BE2C (cell line): Measurements from ENCODE around the gene BBS2.

Experiments used
- DNase-seq: peaks from one replicate; pipeline ENCODE4 v3.0.0-alpha.2; 2020
- H3K27me3 ChIP-seq: fragments of 250-450 bp; sonication (Bioruptor Pico); 2 replicates; pipeline ENCODE4 v1.5.1; 2020; ENCODE audit warnings: mild to moderate bottlenecking
- H3K36me3 ChIP-seq: fragments of 250-450 bp; sonication (Bioruptor Pico); 2 replicates; pipeline ENCODE4 v1.5.1; 2020; ENCODE audit warnings: mild to moderate bottlenecking
- H3K4me1 ChIP-seq: fragments of 250-450 bp; sonication (Bioruptor Pico); 2 replicates; pipeline ENCODE4 v1.5.1; 2020
- H3K4me3 ChIP-seq: 2 replicates; pipeline ENCODE4 v1.5.1; 2011; ENCODE audit warnings: low read depth, low read length
- H3K9me3 ChIP-seq: fragments of 250-450 bp; sonication (Bioruptor Pico); 2 replicates; pipeline ENCODE4 v1.5.1; 2020
- TF ChIP-seq, protein P1 (sequence below): IDR thresholded peaks from 2 replicates; pipeline ENCODE4 v1.5.1; 2012; ENCODE audit warnings: mild to moderate bottlenecking, low read depth, low read length

Gene BBS2

DNA sequence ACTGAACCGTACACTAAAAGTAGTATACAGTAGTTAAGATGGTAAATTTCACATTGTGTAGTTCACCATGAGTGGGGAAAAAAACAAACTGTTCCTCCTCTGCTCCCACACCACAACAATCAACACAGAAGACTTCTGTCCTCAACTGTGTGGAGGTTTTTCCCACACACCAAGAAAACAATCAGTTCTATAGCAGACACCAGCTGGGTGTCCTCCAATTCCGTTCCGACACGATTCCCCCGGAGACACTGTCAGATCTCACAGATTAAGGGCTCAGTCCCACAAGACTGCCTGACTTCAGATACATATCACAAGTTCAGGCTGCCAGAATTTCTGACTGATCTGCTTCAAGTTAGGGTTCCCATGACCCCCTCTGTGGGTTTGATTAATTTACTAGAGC is 31.8 kb downstream of the BBS2 start:
- no peaks in the 10 kb centered on the region for H3K27me3 ChIP-seq
- H3K9me3 ChIP-seq = no peaks in the 10 kb centered on the region
- no peak for DNase-seq
- no peak overlapping the region for H3K4me3 ChIP-seq
- no peaks in the 10 kb centered on the region for H3K36me3 ChIP-seq
- TF ChIP-seq, protein P1, sequence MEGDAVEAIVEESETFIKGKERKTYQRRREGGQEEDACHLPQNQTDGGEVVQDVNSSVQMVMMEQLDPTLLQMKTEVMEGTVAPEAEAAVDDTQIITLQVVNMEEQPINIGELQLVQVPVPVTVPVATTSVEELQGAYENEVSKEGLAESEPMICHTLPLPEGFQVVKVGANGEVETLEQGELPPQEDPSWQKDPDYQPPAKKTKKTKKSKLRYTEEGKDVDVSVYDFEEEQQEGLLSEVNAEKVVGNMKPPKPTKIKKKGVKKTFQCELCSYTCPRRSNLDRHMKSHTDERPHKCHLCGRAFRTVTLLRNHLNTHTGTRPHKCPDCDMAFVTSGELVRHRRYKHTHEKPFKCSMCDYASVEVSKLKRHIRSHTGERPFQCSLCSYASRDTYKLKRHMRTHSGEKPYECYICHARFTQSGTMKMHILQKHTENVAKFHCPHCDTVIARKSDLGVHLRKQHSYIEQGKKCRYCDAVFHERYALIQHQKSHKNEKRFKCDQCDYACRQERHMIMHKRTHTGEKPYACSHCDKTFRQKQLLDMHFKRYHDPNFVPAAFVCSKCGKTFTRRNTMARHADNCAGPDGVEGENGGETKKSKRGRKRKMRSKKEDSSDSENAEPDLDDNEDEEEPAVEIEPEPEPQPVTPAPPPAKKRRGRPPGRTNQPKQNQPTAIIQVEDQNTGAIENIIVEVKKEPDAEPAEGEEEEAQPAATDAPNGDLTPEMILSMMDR = no peak
- no peaks in the 10 kb centered on the region for H3K4me1 ChIP-seq

DNA sequence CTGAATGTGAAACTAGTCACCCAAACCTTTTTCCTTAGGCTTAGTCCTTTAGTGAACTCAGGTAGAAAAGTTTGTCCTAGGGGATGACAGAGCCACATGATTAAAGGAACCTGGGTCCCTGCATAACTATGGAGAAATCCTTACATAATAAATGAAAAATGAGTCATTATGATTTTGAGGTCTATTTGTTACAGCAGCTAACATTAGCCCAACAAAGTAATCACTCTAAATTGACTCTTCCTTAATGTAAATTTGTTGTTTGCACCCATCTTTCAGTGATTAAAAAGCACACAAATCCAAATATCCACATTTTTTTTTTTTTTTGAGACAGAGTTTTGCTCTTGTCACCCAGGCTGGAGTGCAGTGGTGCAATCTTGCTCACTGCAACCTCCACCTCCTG is 36.4 kb downstream of the BBS2 start:
- TF ChIP-seq, protein P1 = no peak
- H3K36me3 ChIP-seq = peaks cover 12% of the 10 kb centered on the region
- H3K4me1 ChIP-seq = no peaks in the 10 kb centered on the region
- no peaks in the 10 kb centered on the region for H3K9me3 ChIP-seq
- no peaks in the 10 kb centered on the region for H3K27me3 ChIP-seq
- H3K4me3 ChIP-seq = no peak overlapping the region
- DNase-seq = no peak

- TF ChIP-seq, protein P1 = no peak
- Histone ChIP-seq H3K4me1 (no peaks in the 10 kb centered on the region), H3K4me3 (no peak overlapping the region), H3K27me3 (no peaks in the 10 kb centered on the region), H3K9me3 (no peaks in the 10 kb centered on the region), H3K36me3 (peaks cover 18% of the 10 kb centered on the region)
- DNase-seq = no peak
Observed at GRCh38 chr16:56482683-56483236, 37.1 kb downstream of the BBS2 start.

GRCh38 chr16:56481468-56482122 is 38.2 kb downstream of the BBS2 start:
- TF ChIP-seq, protein P1 = no peak
- no peaks in the 10 kb centered on the region for H3K27me3 ChIP-seq
- H3K9me3 ChIP-seq = no peaks in the 10 kb centered on the region
- peaks cover 28% of the 10 kb centered on the region for H3K36me3 ChIP-seq
- no peaks in the 10 kb centered on the region for H3K4me1 ChIP-seq
- no peak overlapping the region for H3K4me3 ChIP-seq
- no peak for DNase-seq

- H3K9me3 ChIP-seq = no peaks in the 10 kb centered on the region
- H3K36me3 ChIP-seq = peaks cover 33% of the 10 kb centered on the region
- DNase-seq = no peak
- no peaks in the 10 kb centered on the region for H3K27me3 ChIP-seq
- TF ChIP-seq, protein P1 = no peak
- H3K4me1 ChIP-seq = no peaks in the 10 kb centered on the region
- H3K4me3 ChIP-seq = no peak overlapping the region
Observed at GRCh38 chr16:56480776-56481467, 38.9 kb downstream of the BBS2 start.

DNA sequence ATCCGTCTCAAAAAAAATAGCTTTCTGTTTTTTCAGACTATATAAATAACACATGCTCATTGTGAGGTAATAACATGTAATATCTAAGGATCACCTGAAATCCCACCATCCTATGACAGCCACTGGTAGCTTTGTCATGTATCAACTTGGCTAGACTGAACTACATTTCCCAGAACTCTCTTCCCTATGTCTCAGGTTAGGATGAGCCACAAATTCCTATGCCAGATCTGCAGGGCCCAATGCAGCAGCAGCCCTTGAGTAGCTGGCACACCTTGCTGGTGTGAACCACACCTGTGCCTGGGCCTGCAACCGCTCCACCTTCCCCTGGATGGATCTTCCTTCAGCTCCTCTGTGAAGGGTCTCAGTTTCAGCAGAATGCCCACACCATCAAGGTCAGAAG is 40.4 kb downstream of the BBS2 start:
- TF ChIP-seq, protein P1 = no peak
- peaks cover 47% of the 10 kb centered on the region for H3K36me3 ChIP-seq

More for the DNA sequence above, 40.4 kb downstream of the BBS2 start:
- Histone ChIP-seq H3K27me3 (no peaks in the 10 kb centered on the region), H3K4me3 (no peak overlapping the region), H3K4me1 (no peaks in the 10 kb centered on the region), H3K9me3 (no peaks in the 10 kb centered on the region)
- no peak for DNase-seq
